ENCODE measurements around the gene MAP2K5. TPM values are rescaled to one million over a fixed set of nuclear protein-coding genes. Genes with fewer than 3 reads are reported as not detected.

MAP2K5 gene
- total RNA-seq, 1 donor from 2014 or later = 11.6 TPM

GRCh38 chr15:67744331-67745072 lies 202.0 kb downstream of the MAP2K5 start:
- no peaks in the 10 kb centered on the region for H3K4me1 ChIP-seq (ENCODE audit: insufficient read depth, low read length)
- H3K27me3 ChIP-seq (ENCODE audit: insufficient read depth, low read length) = no peaks in the 10 kb centered on the region
- Mint-ChIP-seq H3K9me3 (ENCODE audit: unreplicated experiment) (peaks cover 3% of the 10 kb centered on the region), H3K27ac (ENCODE audit: unreplicated experiment) (no peak overlapping the region), H3K4me3 (ENCODE audit: unreplicated experiment) (no peak overlapping the region), H3K4me1 (ENCODE audit: low read depth, unreplicated experiment) (peaks cover 2% of the 10 kb centered on the region), H3K36me3 (ENCODE audit: low read depth, unreplicated experiment) (no peaks in the 10 kb centered on the region), H3K27me3 (ENCODE audit: low read depth, unreplicated experiment) (no peaks in the 10 kb centered on the region)
- no peaks in the 10 kb centered on the region for H4K20me1 ChIP-seq (ENCODE audit: insufficient read depth, low read length)
- DNase-seq (ENCODE audit: low read depth) (peak; percentile 15), FAIRE-seq (no peak)
- no peak overlapping the region for H3K4me3 ChIP-seq (ENCODE audit: insufficient read depth, low read depth, low read length)
- H3K27ac ChIP-seq (ENCODE audit: low read depth, low read length) = no peak overlapping the region
- H3K79me2 ChIP-seq (ENCODE audit: insufficient read depth, low read length) = no peaks in the 10 kb centered on the region
- H3K36me3 ChIP-seq (ENCODE audit: insufficient read depth, low read length) = no peaks in the 10 kb centered on the region
- H3K9ac ChIP-seq (ENCODE audit: low read length) = no peak overlapping the region
- TF ChIP-seq, protein P1, sequence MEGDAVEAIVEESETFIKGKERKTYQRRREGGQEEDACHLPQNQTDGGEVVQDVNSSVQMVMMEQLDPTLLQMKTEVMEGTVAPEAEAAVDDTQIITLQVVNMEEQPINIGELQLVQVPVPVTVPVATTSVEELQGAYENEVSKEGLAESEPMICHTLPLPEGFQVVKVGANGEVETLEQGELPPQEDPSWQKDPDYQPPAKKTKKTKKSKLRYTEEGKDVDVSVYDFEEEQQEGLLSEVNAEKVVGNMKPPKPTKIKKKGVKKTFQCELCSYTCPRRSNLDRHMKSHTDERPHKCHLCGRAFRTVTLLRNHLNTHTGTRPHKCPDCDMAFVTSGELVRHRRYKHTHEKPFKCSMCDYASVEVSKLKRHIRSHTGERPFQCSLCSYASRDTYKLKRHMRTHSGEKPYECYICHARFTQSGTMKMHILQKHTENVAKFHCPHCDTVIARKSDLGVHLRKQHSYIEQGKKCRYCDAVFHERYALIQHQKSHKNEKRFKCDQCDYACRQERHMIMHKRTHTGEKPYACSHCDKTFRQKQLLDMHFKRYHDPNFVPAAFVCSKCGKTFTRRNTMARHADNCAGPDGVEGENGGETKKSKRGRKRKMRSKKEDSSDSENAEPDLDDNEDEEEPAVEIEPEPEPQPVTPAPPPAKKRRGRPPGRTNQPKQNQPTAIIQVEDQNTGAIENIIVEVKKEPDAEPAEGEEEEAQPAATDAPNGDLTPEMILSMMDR (IDR thresholded peaks at IDR 0.05; ENCODE audit: insufficient read depth, low read depth, low read length) = no peak
- no peak for TF ChIP-seq EZH2 (IDR thresholded peaks at IDR 0.05; ENCODE audit: insufficient read depth, low read length)
- no peak overlapping the region for H3K4me2 ChIP-seq (ENCODE audit: low read length)
- no peak overlapping the region for H2AFZ ChIP-seq (ENCODE audit: low read depth, low read length)
- no peaks in the 10 kb centered on the region for H3K9me3 ChIP-seq (ENCODE audit: insufficient read depth, low read depth, low read length)

- TF ChIP-seq, protein P1 (IDR thresholded peaks at IDR 0.05; ENCODE audit: insufficient read depth, low read depth, low read length) = no peak
- TF ChIP-seq EZH2 (IDR thresholded peaks at IDR 0.05; ENCODE audit: insufficient read depth, low read length) = no peak
- Mint-ChIP-seq H3K27me3 (ENCODE audit: low read depth, unreplicated experiment) (no peaks in the 10 kb centered on the region), H3K36me3 (ENCODE audit: low read depth, unreplicated experiment) (no peaks in the 10 kb centered on the region), H3K4me1 (ENCODE audit: low read depth, unreplicated experiment) (peaks cover 2% of the 10 kb centered on the region), H3K9me3 (ENCODE audit: unreplicated experiment) (peaks cover 3% of the 10 kb centered on the region), H3K4me3 (ENCODE audit: unreplicated experiment) (no peak overlapping the region), H3K27ac (ENCODE audit: unreplicated experiment) (no peak overlapping the region)
- Histone ChIP-seq H2AFZ (ENCODE audit: low read depth, low read length) (no peak overlapping the region), H3K4me3 (ENCODE audit: insufficient read depth, low read depth, low read length) (no peak overlapping the region), H3K27me3 (ENCODE audit: insufficient read depth, low read length) (no peaks in the 10 kb centered on the region), H3K27ac (ENCODE audit: low read depth, low read length) (no peak overlapping the region), H3K79me2 (ENCODE audit: insufficient read depth, low read length) (no peaks in the 10 kb centered on the region), H3K9me3 (ENCODE audit: insufficient read depth, low read depth, low read length) (no peaks in the 10 kb centered on the region), H3K4me2 (ENCODE audit: low read length) (no peak overlapping the region), H3K4me1 (ENCODE audit: insufficient read depth, low read length) (no peaks in the 10 kb centered on the region), H4K20me1 (ENCODE audit: insufficient read depth, low read length) (no peaks in the 10 kb centered on the region), H3K36me3 (ENCODE audit: insufficient read depth, low read length) (no peaks in the 10 kb centered on the region), H3K9ac (ENCODE audit: low read length) (no peak overlapping the region)
- FAIRE-seq (no peak), DNase-seq (ENCODE audit: low read depth) (no peak)
These were observed 202.8 kb downstream of the MAP2K5 start for GRCh38 chr15:67745073-67746006.

Measured in astrocyte (in vitro differentiated cells and primary cell).